Ureter (tissue), 1 donor: ENCODE measurements around the gene VDR. TPM values are rescaled to one million over a fixed set of nuclear protein-coding genes. Genes with fewer than 3 reads are reported as not detected.
"Not testable (repeated sequence)": the region's sequence is repeated elsewhere in the genome, so short reads cannot be mapped to it uniquely, and the experiment has no call there.

Experiments used
- DNase-seq: peaks from one replicate; pipeline ENCODE4 v3.0.0-alpha.2; 2020; ENCODE audit warnings: low spot score
- total RNA-seq: library from RNA; stranded (reverse); gene quantifications from one replicate; pipeline ENCODE4 v1.2.4, GENCODE V29; 2023
- donor health status: DM: yes; HTN: yes; CAD: no.

VDR gene
- total RNA-seq, 1 donor from 2014 or later, result 12.6 TPM

- peak; percentile 44 for DNase-seq
Observed at GRCh38 chr12:47828008-47828975, 76.5 kb downstream of the VDR start.

GRCh38 chr12:47825173-47825639 is 79.6 kb downstream of the VDR start:
- DNase-seq, result no peak

DNA sequence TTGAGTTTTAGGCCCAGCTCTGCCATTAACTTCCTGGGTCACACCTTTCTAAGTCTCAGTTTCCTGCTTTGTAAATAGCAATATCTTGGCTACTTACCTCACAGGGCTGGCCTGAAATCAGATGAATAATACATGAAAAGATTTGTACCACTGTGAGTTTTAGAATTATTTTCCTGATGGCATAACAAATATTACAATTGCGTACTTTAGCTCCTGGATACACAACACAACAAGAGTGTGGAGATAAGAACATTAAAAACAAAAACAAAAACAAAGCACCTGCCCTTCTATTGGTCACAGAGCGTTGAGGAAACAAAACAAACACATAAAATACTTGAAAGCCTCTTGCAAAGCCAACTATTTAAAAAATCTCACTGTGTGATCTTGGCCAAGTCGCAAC is 80.2 kb downstream of the VDR start:
- no peak for DNase-seq

DNA sequence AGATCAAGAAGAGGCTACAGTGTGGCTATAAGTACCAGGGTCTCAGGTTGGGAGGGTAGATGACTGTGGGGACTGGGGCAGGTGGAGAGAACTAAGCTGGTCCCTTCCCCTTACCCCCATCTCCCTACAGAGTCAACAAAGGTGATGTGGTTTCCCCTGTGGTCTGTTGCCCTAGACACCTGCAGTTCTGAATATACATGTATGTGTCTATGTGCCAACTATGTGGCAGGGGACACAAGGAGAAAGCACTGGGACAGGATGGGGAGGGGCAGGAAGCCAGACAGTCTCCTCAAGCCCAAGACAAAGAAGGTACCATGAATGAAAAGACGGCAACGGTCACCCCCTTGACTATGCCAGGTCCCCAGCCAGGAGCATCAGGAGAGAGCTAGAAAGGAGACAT is 80.6 kb downstream of the VDR start:
- DNase-seq, result no peak

- no peak for DNase-seq
Observed at GRCh38 chr12:47823422-47824086, 81.2 kb downstream of the VDR start.

GRCh38 chr12:47822863-47823262 is 81.9 kb downstream of the VDR start:
- DNase-seq, result no peak

- no peak for DNase-seq
Observed at GRCh38 chr12:47822401-47822800, 82.4 kb downstream of the VDR start.

DNA sequence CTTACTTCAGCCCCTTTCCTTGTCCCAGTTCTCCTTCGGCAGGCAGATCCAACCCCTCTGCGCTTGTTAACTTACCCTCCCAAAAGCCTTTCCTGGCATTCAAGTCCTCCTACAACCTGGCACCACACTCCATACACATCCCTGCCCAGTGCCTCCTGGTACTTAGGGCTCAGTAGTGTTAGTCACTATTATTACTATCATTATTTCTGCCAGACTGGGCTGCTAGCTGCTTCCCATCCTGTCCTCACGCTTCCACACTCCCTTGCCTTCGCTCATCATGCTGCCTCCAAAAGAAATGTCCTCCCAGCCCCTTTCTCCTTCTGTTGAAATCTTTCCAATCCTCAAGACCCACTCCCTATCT is 83.5 kb downstream of the VDR start:
- no peak for DNase-seq

- peak; percentile 92 for DNase-seq
Observed at GRCh38 chr12:47820631-47821345, 84.0 kb downstream of the VDR start.

GRCh38 chr12:47819896-47820630 is 84.7 kb downstream of the VDR start, which contains the start of gene HDAC7:
TSS of gene HDAC7 (minus strand) at chr12:47819903. CDS start at chr12:47819785, 118 bp downstream.
- peak; percentile 93 for DNase-seq

GRCh38 chr12:47819138-47819895 is 85.5 kb downstream of the VDR start:
- DNase-seq, result peak; percentile 76

DNA sequence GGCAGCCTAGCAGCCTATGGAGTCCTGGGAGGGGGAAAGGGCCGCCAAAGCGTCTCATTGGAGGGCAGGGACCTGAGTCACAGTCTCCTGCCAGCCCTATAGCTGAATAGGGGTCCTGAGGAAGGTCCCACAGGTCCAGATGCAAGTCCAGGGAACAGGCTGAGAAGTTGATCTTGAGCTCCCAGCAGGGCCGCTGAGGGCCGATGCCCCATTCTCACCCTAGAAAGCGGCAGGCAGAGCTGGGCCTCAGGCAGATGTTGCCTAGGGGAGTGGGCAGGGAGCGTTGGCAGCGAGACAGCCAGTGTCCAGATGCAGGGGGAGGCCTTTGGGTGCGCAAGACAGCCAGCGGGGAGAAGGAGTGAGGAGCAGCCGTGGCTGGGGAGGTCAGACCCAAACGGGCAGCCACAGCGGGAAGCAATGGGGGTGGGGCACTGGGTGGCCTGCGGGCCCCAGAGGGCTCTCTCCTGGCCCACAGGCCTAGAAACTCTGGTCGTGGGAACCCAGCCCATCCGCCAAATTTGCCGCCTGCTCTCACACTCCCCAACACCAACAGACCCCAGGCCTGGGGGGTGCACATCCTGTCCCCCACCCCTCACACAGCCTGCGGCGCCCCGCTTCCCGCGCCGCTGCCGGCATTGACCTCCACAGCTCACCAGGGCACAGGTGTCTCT is 86.2 kb downstream of the VDR start:
- DNase-seq, result no peak

DNA sequence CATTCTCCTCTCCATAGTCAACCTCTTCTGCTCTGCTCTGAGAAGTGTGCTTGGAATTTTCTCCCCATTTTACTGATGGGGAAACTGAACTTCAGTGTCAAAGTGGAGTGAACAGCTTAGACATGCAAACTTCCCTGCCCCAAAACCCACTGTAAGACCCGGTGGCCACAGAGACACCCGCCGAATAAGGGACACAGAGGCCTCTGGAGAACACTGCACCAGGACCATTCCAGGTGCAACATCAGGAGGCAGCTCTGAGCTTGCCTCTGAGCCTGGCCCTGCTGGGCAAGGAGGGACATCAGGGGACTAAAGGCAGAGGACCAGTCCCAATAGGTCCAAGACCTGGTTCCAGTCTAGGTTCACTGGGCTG is 86.8 kb downstream of the VDR start:
- DNase-seq, result no peak

- DNase-seq, result no peak
Observed at GRCh38 chr12:47817272-47818006, 87.4 kb downstream of the VDR start.

DNA sequence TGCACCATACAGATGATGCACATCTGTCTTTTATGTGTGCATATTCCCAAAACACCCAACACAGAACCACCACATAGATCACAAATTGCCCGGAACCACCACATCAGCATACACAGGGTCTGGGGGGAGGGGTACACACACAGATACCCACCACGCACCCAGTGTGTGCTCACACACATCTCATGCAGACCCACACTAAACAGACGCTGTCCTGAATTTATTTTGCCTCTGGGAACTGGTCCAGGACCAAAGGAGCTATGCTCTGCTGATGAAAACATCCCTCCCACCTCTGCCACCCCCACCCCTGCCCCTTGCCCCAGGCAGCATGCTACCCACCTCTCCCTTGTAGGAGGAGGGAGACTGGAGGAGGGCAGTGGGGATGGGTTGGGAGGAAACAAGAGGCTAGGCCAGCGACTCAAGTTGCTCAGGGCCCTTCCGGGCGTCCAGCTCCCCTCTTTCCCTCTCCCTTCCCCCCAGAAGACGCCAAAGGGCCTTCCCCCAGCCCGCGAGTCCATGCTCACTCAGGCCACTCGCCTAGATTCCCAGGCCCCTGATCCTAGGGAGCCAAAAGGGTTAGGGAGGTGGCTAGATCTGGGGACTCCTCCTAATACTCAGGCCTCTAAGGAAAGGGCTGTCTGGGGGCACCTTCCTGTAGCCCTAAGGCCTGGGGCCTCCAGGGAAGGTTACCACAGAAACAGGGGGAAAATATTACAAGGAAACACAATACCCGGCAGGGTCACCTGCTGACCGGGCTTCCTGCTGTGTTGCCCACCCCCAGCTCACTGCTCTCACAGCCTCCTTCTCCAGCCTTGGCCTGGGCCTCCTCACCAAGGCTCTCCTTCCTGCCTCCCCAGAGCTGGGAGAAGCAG is 88.2 kb downstream of the VDR start:
- no peak for DNase-seq

DNA sequence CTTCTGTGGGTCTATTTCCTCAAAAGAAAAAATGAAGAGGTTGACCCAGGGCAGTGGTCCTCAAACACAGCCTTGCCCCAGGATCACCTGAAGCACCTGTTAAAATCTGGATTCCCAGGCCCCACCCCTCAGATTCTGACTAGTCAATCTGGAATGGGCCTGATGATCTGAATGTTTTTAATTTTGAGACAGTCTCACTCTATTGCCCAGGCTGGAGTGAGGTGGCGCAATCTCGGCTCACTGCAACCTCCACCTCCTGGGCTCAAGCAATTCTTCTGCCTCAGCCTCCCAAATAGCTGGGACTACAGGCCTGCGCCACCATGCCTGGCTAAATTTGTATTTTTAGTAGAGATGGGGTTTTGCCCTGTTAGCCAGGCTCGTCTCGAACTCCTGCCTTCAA is 89.3 kb downstream of the VDR start:
- DNase-seq, result not testable (repeated sequence)

GRCh38 chr12:47814539-47815170 is 90.1 kb downstream of the VDR start:
- no peak for DNase-seq
